Stimulated activated naive CD8-positive, alpha-beta T cell treated with anti-CD3 and anti-CD28 coated beads, Interleukin-15, amount 100 ng/mL, for 72 hours (primary cell): ENCODE measurements around the gene VWA3B.
A peak's percentile ranks its signal among the peaks of the same experiment; 100 is the strongest.
"Not testable (repeated sequence)": the region's sequence is repeated elsewhere in the genome, so short reads cannot be mapped to it uniquely, and the experiment has no call there.

Source experiments
- ATAC-seq: fragments of 150-1000 bp; cut with Tn5 transposase; 2 replicates; pipeline ENCODE4 v1.10.0; 2021; ENCODE audit warnings: mild to moderate bottlenecking, moderate library complexity
- DNase-seq, 2 donors: peaks; one replicate each; pipeline ENCODE4 v3.0.0; 2021 to 2022
- H3K27ac Mint-ChIP-seq, 2 donors: one replicate each; pipeline ENCODE4 v1.8.0; 2022; ENCODE audit warnings: mild to moderate bottlenecking in 2 of 2, mixed read lengths in 2 of 2, moderate library complexity in 2 of 2
- H3K27me3 Mint-ChIP-seq: one replicate; pipeline ENCODE4 v1.8.0; 2022; ENCODE audit warnings: mixed read lengths
- H3K4me1 Mint-ChIP-seq: one replicate; pipeline ENCODE4 v1.8.0; 2022; ENCODE audit warnings: mild to moderate bottlenecking, mixed read lengths
- H3K4me3 Mint-ChIP-seq, 2 donors: one replicate each; pipeline ENCODE4 v1.8.0; 2022; ENCODE audit warnings: mild to moderate bottlenecking in 2 of 2, mixed read lengths in 2 of 2, moderate library complexity in 1 of 2
- H3K9me3 Mint-ChIP-seq, 2 donors: one replicate each; pipeline ENCODE4 v1.8.0; 2022; ENCODE audit warnings: mixed read lengths in 2 of 2

Gene VWA3B

DNA sequence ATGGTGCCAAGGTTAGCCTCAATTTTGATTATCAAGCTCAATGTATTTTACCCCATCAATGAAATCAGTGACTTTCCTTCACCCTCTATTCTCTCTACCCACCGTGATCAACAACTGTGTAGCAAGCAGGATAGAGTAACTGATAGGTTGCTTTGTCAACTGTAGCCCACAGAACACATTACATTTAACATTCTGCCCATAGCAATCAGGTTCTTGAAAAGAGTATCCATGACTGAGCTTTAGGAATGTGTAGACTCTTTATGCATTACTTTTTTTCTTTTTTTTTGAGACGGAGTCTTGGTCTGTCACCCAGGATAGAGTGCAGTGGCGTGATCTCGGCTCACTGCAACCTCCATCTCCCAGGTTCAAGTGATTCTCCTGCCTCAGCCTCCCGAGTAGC is 19.8 kb upstream of the VWA3B start:
- Mint-ChIP-seq H3K9me3 (no peaks in the 10 kb centered on the region), H3K27ac (no peak overlapping the region), H3K4me3 (no peak overlapping the region), H3K4me1 (no peaks in the 10 kb centered on the region), H3K27me3 (no peaks in the 10 kb centered on the region)
- DNase-seq, result no peak
- no peak for ATAC-seq

GRCh38 chr2:98070081-98070480 is 16.9 kb upstream of the VWA3B start:
- Mint-ChIP-seq H3K4me1 (no peaks in the 10 kb centered on the region), H3K9me3 (peaks cover 5 to 10% of the 10 kb centered on the region in 2 donors), H3K27ac (no peak overlapping the region), H3K4me3 (no peak overlapping the region), H3K27me3 (no peaks in the 10 kb centered on the region)
- ATAC-seq (no peak), DNase-seq (no peak)

DNA sequence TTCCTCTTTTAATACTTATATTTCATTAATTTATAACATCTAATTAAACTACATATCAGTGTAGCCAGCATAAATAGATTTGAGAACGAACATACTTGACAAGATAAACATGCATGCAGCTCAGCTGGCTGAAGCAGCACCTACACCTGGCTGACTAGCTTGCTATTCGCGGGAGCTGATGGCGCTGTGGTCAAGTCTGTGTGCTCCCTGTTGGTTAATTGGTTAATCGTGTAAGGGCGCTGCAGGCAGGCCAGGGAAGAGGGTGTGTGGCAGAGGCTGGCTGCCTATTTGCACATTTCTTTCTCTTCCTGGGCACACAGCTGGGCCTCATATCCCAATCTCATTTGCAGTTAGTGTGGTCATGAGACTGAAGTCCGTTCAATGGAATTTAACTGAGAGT is 14.5 kb upstream of the VWA3B start:
- DNase-seq (no peak), ATAC-seq (no peak)
- Mint-ChIP-seq H3K4me1 (no peaks in the 10 kb centered on the region), H3K4me3 (no peak overlapping the region), H3K27me3 (no peaks in the 10 kb centered on the region), H3K9me3 (peaks cover 5 to 11% of the 10 kb centered on the region in 2 donors), H3K27ac (no peak overlapping the region)

DNA sequence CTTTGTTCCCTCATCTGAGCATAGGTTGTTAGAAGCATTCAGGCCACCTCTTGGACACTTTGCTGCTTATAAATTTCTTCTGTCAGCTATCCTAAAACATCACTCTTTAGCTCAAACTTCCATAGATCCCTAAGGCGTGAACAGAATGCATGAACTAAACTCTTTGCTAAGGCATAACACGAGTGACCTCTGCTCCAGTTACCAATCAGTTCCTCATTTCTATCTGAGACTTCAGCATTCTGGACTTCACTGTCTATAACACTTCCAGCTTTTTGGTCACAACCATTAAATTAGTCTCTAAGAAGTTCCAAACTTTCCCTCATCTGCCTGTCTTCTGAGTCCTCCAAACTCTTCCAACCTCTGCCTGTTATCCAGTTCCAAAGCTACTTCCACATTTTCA is 8.3 kb upstream of the VWA3B start:
- ATAC-seq (no peak), DNase-seq (no peak)
- H3K4me3 Mint-ChIP-seq, result no peak overlapping the region
- no peak overlapping the region for H3K27ac Mint-ChIP-seq
- H3K27me3 Mint-ChIP-seq, result peaks cover 10% of the 10 kb centered on the region
- H3K9me3 Mint-ChIP-seq, result peaks cover 14 to 26% of the 10 kb centered on the region in 2 donors
- H3K4me1 Mint-ChIP-seq, result peaks cover 13% of the 10 kb centered on the region

DNA sequence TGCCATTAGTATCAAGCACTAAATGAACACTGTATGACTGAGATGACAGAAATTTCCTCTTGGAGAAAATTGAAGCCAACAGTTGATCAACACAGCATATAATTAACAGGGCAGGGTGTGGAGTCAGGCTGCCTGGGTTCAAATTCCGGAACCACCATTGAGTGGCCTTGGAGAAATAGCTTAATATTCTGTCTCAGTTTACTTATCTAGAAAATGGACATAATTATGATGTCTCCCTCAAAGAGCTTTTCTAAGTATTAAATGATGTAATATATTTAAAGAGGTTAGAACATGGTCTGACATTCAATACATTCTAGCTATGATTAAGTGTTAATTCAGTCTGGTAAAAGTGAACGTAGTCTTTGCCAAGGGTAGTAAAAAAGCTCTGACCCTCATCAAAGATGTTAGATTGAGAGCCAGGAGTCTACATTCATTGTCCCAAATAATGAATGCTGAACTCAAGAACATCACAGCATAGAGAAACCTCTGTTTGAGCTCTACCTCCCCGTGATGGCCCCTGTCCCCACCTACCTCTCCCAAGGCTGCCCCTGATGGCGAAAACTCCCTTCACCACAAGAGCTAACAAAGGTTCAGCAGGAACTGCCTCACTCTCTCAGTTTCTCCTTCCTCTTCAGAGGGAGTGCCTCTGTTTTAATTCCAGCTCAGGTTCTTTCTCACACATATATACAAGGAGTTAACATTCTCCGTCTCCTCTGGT is 2.7 kb upstream of the VWA3B start:
- Mint-ChIP-seq H3K9me3 (peaks cover 5 to 8% of the 10 kb centered on the region in 2 donors), H3K27ac (no peak overlapping the region), H3K4me3 (no peak overlapping the region), H3K27me3 (peaks cover 61% of the 10 kb centered on the region), H3K4me1 (peaks cover 57% of the 10 kb centered on the region)
- DNase-seq, result no peak
- ATAC-seq, result no peak

- no peak for DNase-seq
- no peak for ATAC-seq
- Mint-ChIP-seq H3K27me3 (peaks cover 64% of the 10 kb centered on the region), H3K4me1 (peaks cover 58% of the 10 kb centered on the region), H3K4me3 (no peak overlapping the region), H3K27ac (no peak overlapping the region), H3K9me3 (peaks cover 5 to 8% of the 10 kb centered on the region in 2 donors)
Observed at GRCh38 chr2:98084869-98085238, 2.1 kb upstream of the VWA3B start.

GRCh38 chr2:98085649-98086048 is 1.3 kb upstream of the VWA3B start:
- peaks cover 58% of the 10 kb centered on the region for H3K4me1 Mint-ChIP-seq
- no peak overlapping the region for H3K27ac Mint-ChIP-seq
- H3K9me3 Mint-ChIP-seq, result peaks cover 0 to 8% of the 10 kb centered on the region in 2 donors
- DNase-seq (no peak), ATAC-seq (no peak)
- H3K4me3 Mint-ChIP-seq, result peak overlapping the region in 1 of 2 donors; percentile 79
- peaks cover 64% of the 10 kb centered on the region for H3K27me3 Mint-ChIP-seq

GRCh38 chr2:98087447-98088020 is 567 bp downstream of the VWA3B start:
- peaks cover 0 to 8% of the 10 kb centered on the region in 2 donors for H3K9me3 Mint-ChIP-seq
- H3K4me1 Mint-ChIP-seq, result peaks cover 50% of the 10 kb centered on the region
- H3K4me3 Mint-ChIP-seq, result peak overlapping the region; percentile 75 to 79
- H3K27me3 Mint-ChIP-seq, result peaks cover 64% of the 10 kb centered on the region
- ATAC-seq, result no peak
- DNase-seq, result no peak
- no peak overlapping the region for H3K27ac Mint-ChIP-seq

GRCh38 chr2:98088261-98088660 is 1.3 kb downstream of the VWA3B start:
- peaks cover 57% of the 10 kb centered on the region for H3K27me3 Mint-ChIP-seq
- H3K4me1 Mint-ChIP-seq, result peaks cover 49% of the 10 kb centered on the region
- H3K27ac Mint-ChIP-seq, result no peak overlapping the region
- H3K4me3 Mint-ChIP-seq, result no peak overlapping the region
- H3K9me3 Mint-ChIP-seq, result peaks cover 0 to 8% of the 10 kb centered on the region in 2 donors
- DNase-seq (no peak), ATAC-seq (no peak)

DNA sequence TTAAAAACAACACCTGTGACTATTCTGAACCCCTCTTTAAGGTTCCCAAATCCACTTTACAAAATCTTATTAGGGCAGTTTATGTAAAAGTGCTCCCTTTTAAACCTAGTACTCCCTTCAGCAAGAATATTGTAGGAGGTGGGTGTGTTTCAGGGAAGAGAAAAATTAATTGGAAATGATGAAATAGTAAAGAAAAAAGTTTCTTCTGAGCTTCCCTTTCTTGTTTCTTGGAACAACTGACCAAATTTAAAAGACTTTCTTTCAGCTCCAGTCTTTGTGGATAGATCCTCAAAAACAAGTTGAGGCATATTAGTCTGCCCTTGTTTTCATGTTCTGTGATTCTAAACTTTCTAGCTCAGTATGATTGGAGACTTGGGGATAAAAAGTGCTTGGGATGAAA is 3.0 kb downstream of the VWA3B start:
- Mint-ChIP-seq H3K27ac (no peak overlapping the region), H3K9me3 (peaks cover 0 to 13% of the 10 kb centered on the region in 2 donors), H3K4me1 (peaks cover 45% of the 10 kb centered on the region), H3K4me3 (no peak overlapping the region), H3K27me3 (peaks cover 46% of the 10 kb centered on the region)
- no peak for DNase-seq
- no peak for ATAC-seq

- H3K27me3 Mint-ChIP-seq, result peaks cover 36% of the 10 kb centered on the region
- H3K4me3 Mint-ChIP-seq, result no peak overlapping the region
- DNase-seq, result no peak
- no peak overlapping the region for H3K27ac Mint-ChIP-seq
- H3K4me1 Mint-ChIP-seq, result peaks cover 39% of the 10 kb centered on the region
- ATAC-seq, result no peak
- H3K9me3 Mint-ChIP-seq, result peaks cover 7 to 21% of the 10 kb centered on the region in 2 donors
Observed at GRCh38 chr2:98090951-98091350, 4.0 kb downstream of the VWA3B start.

- H3K27me3 Mint-ChIP-seq, result peaks cover 28% of the 10 kb centered on the region
- no peak overlapping the region for H3K27ac Mint-ChIP-seq
- DNase-seq (no peak), ATAC-seq (no peak)
- peaks cover 32% of the 10 kb centered on the region for H3K4me1 Mint-ChIP-seq
- H3K9me3 Mint-ChIP-seq, result peaks cover 8 to 29% of the 10 kb centered on the region in 2 donors
- no peak overlapping the region for H3K4me3 Mint-ChIP-seq
Observed at GRCh38 chr2:98091738-98092137, 4.8 kb downstream of the VWA3B start.

GRCh38 chr2:98093146-98093545 is 6.2 kb downstream of the VWA3B start:
- no peak overlapping the region for H3K4me3 Mint-ChIP-seq
- ATAC-seq, result no peak

DNA sequence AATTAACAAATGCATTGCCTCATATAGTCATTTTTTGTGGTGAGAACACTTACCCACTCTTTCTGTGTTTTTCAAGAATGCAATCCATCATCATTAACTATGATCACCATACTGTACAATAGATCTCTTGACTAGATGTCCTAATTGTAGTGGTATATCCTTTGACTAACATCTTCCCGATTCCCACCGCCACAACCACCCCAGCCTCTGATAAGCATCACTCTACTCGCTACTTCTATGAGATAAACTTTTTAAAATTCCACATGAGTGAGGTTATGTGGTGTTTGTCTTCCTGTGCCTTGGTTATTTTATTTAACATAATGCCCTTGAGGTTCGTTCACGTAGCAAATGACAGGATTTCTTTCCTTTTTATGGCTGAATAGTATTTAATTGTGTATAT is 6.6 kb downstream of the VWA3B start:
- DNase-seq (no peak), ATAC-seq (no peak)
- Mint-ChIP-seq H3K27ac (no peak overlapping the region), H3K27me3 (peaks cover 10% of the 10 kb centered on the region), H3K4me1 (peaks cover 13% of the 10 kb centered on the region), H3K9me3 (peaks cover 12 to 37% of the 10 kb centered on the region in 2 donors), H3K4me3 (no peak overlapping the region)

More at GRCh38 chr2:98093146-98093545, 6.2 kb downstream of the VWA3B start:
- no peak overlapping the region for H3K27ac Mint-ChIP-seq
- H3K9me3 Mint-ChIP-seq, result peaks cover 12 to 37% of the 10 kb centered on the region in 2 donors
- H3K4me1 Mint-ChIP-seq, result peaks cover 18% of the 10 kb centered on the region
- DNase-seq, result no peak
- peaks cover 14% of the 10 kb centered on the region for H3K27me3 Mint-ChIP-seq

DNA sequence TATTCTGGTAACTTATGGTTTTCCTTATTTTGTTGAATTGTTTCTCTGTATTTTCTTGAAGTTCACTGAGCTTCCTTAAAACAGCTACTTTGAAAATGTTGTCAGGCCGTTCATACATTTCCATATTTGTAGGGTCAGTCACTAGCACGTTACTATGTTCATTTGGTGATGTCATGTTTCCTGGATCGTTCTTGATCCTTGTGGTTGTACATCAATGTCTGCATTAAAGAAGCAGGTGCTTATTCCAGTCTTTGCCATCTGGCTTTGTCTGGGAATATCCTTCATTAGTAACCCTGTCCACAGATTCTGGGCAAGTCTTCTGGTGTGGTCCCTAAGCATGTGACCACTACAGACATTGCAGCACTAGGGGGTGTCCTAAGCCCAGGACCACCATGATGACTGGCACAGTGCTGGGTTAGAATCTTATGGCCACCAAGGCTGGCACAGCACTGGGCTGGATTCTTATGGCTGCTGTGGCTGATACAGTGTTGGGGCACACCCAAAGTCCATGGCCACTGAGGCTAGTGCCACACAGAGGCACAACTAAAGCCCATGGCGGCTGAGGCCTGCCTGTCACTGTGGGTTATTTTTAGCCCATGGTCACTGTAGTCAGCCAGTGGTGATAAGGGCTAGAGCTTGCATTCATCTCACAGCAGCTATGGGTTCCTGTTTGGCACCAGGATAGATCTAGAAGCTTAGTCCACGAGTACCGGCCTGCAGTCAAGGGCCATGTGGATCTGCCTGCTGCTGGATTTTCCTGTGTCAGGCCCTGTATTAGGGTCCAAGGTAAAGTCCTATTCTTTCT is 13.2 kb downstream of the VWA3B start:
- Mint-ChIP-seq H3K4me3 (no peak overlapping the region), H3K4me1 (no peaks in the 10 kb centered on the region), H3K27me3 (peaks cover 5% of the 10 kb centered on the region), H3K9me3 (peaks cover 32 to 56% of the 10 kb centered on the region in 2 donors), H3K27ac (no peak overlapping the region)
- ATAC-seq (no peak), DNase-seq (no peak)

DNA sequence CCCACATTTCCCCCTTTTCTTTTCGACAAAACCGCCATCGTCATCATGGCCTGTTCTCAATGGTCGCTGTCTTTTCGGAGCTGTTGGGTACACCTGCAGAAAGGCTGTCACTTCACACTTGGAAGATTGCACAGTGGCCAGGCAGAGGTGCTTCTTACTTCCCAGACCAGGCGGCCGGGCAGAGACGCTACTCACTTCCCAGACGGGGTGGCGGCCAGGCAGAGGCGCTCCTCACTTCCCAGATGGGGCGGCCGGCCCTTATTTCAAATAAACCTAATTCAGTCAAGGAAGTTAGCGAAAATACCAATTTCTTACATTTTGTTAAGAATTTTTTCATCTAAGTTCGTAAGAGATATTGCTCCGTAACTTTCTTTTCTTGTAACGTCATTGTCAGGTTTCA is 15.3 kb downstream of the VWA3B start:
- H3K9me3 Mint-ChIP-seq, result peaks cover 26 to 36% of the 10 kb centered on the region in 2 donors
- DNase-seq, result not testable (repeated sequence)

More for the DNA sequence above, 15.3 kb downstream of the VWA3B start:
- not testable (repeated sequence) for H3K4me1 Mint-ChIP-seq, H3K27me3 Mint-ChIP-seq, ATAC-seq, H3K27ac Mint-ChIP-seq, H3K4me3 Mint-ChIP-seq
